Uterus (tissue), 4 donors: ENCODE data around the gene VGLL3. TPM values are rescaled to one million over a fixed set of nuclear protein-coding genes. Genes with fewer than 3 reads are reported as not detected.

Experiments
- DNase-seq, 2 donors: peaks; one replicate each; pipeline ENCODE4 v3.0.0-alpha.2; 2019 to 2020
- H3K27ac ChIP-seq, 2 donors: fragments of 200-600 bp; sonication (generic); 1 replicate in 1 of 2; 2 replicates in 1 of 2; pipeline ENCODE4 v1.5.1; 2016 to 2018
- H3K27me3 ChIP-seq, 2 donors: fragments of 200-600 bp; sonication (generic); one replicate each; pipeline ENCODE4 v1.5.1; 2018 to 2019; ENCODE audit warnings: control low read depth in 1 of 2
- H3K36me3 ChIP-seq, 2 donors: fragments of 200-600 bp; sonication (generic); one replicate each; pipeline ENCODE4 v1.5.1; 2019; ENCODE audit warnings: control low read depth in 1 of 2
- H3K4me1 ChIP-seq, 2 donors: fragments of 200-600 bp; sonication (generic); one replicate each; pipeline ENCODE4 v1.5.1; 2018 to 2019; ENCODE audit warnings: control low read depth in 1 of 2
- H3K4me3 ChIP-seq, 2 donors: fragments of 200-600 bp; sonication (generic); 1 replicate in 1 of 2; 2 replicates in 1 of 2; pipeline ENCODE4 v1.5.1; 2018 to 2019; ENCODE audit warnings: mild to moderate bottlenecking in 1 of 2
- H3K9me3 ChIP-seq, 2 donors: fragments of 200-600 bp; sonication (generic); one replicate each; pipeline ENCODE4 v1.5.1; 2019; ENCODE audit warnings: control low read depth in 1 of 2
- POLR2A ChIP-seq, 2 donors: fragments of 450-650 bp; IDR thresholded peaks; one replicate each; pipeline ENCODE4 v1.6.1; 2016; ENCODE audit warnings: antibody characterized with exemption in 2 of 2, mild to moderate bottlenecking in 1 of 2, moderate library complexity in 1 of 2
- intact Hi-C: fragments of 100-400 bp; cut with DNase I; formaldehyde crosslinking; loops from one replicate; pipeline ENCODE4 v1.15.1; 2023; ENCODE audit warnings: low total_unique reads
- total RNA-seq, 4 donors: library from RNA; depleted of rRNA in 3 of 4; stranded (reverse); fragments of >200 nt in 3 of 4; gene quantifications; one replicate each; pipeline versions ENCODE4 v1.1.0 to v1.2.4, GENCODE V29; 2014 to 2023
- TF ChIP-seq, protein P1 (sequence below), 4 experiments: fragments of 200-600 bp in 2 of 4; fragments of 450-650 bp in 2 of 4; sonication (generic) in 2 of 4; IDR thresholded peaks; one replicate each; pipeline ENCODE4 v1.5.1; 2016 to 2019; ENCODE audit warnings: antibody characterized with exemption in 4 of 4, mild to moderate bottlenecking in 2 of 4, moderate library complexity in 1 of 4
- donor health status: DM: yes; HTN: yes; CAD: no.

VGLL3 gene
- total RNA-seq, 4 donors from 2014 or later = 11.3 to 37.5 (median 20.9) TPM

DNA sequence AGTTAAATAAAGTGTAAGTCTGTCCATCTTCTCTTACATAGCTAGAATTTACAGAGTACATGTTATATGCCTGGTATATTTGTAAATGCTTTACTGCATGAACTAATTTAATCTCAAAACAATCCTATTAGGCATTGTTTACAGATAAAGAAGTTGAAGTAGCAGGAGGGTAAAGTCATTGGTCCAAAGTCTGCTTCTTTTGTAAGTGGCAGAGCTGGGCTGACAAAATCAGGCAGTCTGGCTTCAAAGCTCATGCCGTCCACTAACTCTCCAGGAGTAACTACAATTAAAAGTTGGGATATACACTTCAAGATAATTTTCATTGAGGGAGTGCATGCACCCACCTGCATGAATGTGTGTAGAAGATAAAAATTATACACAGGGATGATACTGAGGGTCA is 27.3 kb downstream of the VGLL3 start:
- Histone ChIP-seq H3K4me1 (no peaks in the 10 kb centered on the region), H3K9me3 (no peaks in the 10 kb centered on the region), H3K4me3 (no peak overlapping the region), H3K36me3 (no peaks in the 10 kb centered on the region), H3K27ac (no peak overlapping the region), H3K27me3 (no peaks in the 10 kb centered on the region)
- no peak for DNase-seq
- TF ChIP-seq, protein P1, sequence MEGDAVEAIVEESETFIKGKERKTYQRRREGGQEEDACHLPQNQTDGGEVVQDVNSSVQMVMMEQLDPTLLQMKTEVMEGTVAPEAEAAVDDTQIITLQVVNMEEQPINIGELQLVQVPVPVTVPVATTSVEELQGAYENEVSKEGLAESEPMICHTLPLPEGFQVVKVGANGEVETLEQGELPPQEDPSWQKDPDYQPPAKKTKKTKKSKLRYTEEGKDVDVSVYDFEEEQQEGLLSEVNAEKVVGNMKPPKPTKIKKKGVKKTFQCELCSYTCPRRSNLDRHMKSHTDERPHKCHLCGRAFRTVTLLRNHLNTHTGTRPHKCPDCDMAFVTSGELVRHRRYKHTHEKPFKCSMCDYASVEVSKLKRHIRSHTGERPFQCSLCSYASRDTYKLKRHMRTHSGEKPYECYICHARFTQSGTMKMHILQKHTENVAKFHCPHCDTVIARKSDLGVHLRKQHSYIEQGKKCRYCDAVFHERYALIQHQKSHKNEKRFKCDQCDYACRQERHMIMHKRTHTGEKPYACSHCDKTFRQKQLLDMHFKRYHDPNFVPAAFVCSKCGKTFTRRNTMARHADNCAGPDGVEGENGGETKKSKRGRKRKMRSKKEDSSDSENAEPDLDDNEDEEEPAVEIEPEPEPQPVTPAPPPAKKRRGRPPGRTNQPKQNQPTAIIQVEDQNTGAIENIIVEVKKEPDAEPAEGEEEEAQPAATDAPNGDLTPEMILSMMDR (IDR thresholded peaks at IDR 0.05) = no peak
- no peak for TF ChIP-seq POLR2A (IDR thresholded peaks at IDR 0.05)
- intact Hi-C loops = loop anchor here (10.0 kb wide), 1 partner anchor 201 kb away; no protein-coding TSS in a partner anchor

DNA sequence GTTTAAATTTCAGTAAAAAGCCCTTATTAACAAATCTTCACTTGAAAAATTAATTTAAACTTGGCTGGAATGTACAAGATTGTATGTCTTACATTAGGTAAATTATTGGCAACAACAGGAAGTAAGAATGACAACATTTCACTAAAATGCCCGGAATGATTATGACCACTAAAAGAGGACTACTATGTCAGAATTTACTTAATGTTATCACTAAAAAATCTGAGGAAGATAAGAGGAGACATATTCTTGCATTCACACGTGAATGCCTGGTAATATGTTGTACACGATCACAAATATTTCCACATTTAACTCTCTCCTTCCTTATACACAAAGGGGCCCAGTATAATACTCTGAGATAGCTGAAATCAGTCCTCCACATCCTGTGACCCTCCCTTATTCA is 29.7 kb downstream of the VGLL3 start:
- intact Hi-C loops = loop anchor here (10.0 kb wide), 1 partner anchor 204 kb away; no protein-coding TSS in a partner anchor
- Histone ChIP-seq H3K27me3 (no peaks in the 10 kb centered on the region), H3K4me3 (no peak overlapping the region), H3K4me1 (no peaks in the 10 kb centered on the region), H3K27ac (no peak overlapping the region), H3K36me3 (no peaks in the 10 kb centered on the region), H3K9me3 (no peaks in the 10 kb centered on the region)
- TF ChIP-seq POLR2A (IDR thresholded peaks at IDR 0.05) = no peak
- TF ChIP-seq, protein P1 (IDR thresholded peaks at IDR 0.05) = no peak
- no peak for DNase-seq

DNA sequence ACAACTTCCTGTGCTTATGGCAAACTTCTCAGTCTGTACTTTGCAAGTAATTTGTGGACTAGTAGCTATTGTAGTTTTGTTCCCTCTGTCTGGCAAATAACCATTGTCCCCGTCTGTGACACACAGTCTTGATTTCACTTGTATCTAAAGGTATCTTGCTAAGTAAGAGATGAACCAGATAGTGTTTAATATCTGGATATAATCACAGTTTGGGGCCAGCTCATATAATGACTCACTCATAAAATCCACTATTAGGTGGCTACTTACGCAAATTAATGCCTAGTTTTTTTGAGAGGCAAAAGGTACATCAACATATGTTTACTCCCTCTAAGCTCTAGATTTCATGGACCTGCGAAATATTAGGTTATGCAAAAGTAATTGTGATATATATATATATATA is 30.4 kb downstream of the VGLL3 start:
- intact Hi-C loops = loop anchor here (10.0 kb wide), 1 partner anchor 204 kb away; no protein-coding TSS in a partner anchor
- TF ChIP-seq, protein P1 (IDR thresholded peaks at IDR 0.05) = no peak
- TF ChIP-seq POLR2A (IDR thresholded peaks at IDR 0.05) = no peak
- no peaks in the 10 kb centered on the region for H3K27me3 ChIP-seq
- H3K9me3 ChIP-seq = no peaks in the 10 kb centered on the region
- no peak overlapping the region for H3K27ac ChIP-seq
- DNase-seq = no peak
- no peak overlapping the region for H3K4me3 ChIP-seq
- H3K36me3 ChIP-seq = no peaks in the 10 kb centered on the region
- H3K4me1 ChIP-seq = no peaks in the 10 kb centered on the region

DNA sequence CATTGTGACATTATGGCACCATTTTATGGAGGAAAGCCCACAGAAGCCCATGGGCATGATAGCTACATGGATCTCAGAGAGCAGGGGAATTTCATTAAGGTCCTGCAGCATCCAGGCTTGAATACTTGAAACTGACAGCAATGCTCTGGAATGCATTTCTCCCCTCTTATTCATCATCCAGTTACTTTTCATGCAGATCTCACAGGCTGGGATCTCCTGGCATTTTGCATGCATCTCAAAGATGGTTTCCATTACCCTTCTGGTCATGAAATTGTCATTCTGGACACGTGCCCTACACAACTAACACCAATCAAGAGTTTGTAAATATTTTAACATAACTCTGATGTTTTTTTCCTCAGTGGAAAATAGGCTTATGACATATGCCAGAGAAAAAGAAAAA is 32.4 kb downstream of the VGLL3 start:
- H3K4me3 ChIP-seq = no peak overlapping the region
- no peaks in the 10 kb centered on the region for H3K4me1 ChIP-seq
- no peak overlapping the region for H3K27ac ChIP-seq
- TF ChIP-seq POLR2A (IDR thresholded peaks at IDR 0.05) = no peak
- TF ChIP-seq, protein P1 (IDR thresholded peaks at IDR 0.05) = no peak
- DNase-seq = no peak
- no peaks in the 10 kb centered on the region for H3K27me3 ChIP-seq
- H3K36me3 ChIP-seq = no peaks in the 10 kb centered on the region
- no peaks in the 10 kb centered on the region for H3K9me3 ChIP-seq
- intact Hi-C loops = no loop called here

DNA sequence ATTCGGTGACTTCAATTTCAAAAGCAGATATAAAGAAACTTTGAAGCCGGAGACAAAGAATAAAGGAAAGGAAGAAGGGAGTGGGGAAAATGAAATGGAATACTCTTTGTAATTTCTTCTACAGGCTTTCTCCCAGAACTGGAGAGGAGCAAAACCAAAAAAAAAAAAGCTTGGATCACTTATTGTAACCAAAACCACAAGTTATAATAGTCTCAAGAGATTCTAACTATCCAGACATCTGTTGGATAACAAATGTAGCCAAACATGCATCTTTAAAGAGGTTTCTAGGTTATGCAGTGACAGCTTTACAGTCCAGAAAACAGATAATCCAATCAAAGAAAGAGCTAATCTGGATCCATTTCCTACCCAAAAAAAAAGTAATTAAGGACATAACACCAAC is 36.2 kb downstream of the VGLL3 start:
- Histone ChIP-seq H3K9me3 (no peaks in the 10 kb centered on the region), H3K27ac (no peak overlapping the region), H3K27me3 (no peaks in the 10 kb centered on the region), H3K4me3 (no peak overlapping the region), H3K4me1 (no peaks in the 10 kb centered on the region), H3K36me3 (no peaks in the 10 kb centered on the region)
- no peak for DNase-seq
- no peak for TF ChIP-seq POLR2A (IDR thresholded peaks at IDR 0.05)
- TF ChIP-seq, protein P1 (IDR thresholded peaks at IDR 0.05) = no peak
- intact Hi-C loops = no loop called here
